Keratinocyte (primary cell): ENCODE results near the gene KBTBD4. TPM values are rescaled to one million over a fixed set of nuclear protein-coding genes. Genes with fewer than 3 reads are reported as not detected.
"Not testable (repeated sequence)": the region's sequence is repeated elsewhere in the genome, so short reads cannot be mapped to it uniquely, and the experiment has no call there.

Experiments
- DNase-seq: peaks from one replicate; pipeline ENCODE4 v3.0.0-alpha.2; 2011; ENCODE audit warnings: low read depth, missing footprints, low spot score
- FAIRE-seq: peaks from 2 replicates; lab custom pipeline; 2011; peaks lifted over from hg19 to GRCh38; lab: Jason Lieb, UNC
- H2AFZ ChIP-seq: 2 replicates; pipeline ENCODE4 v1.6.0; 2012; ENCODE audit warnings: low read length, control low read depth, inconsistent platforms; ENCODE audit not compliant: control insufficient read depth
- H3K27ac ChIP-seq: 2 replicates; pipeline ENCODE4 v1.5.1; 2011; ENCODE audit warnings: low read length; ENCODE audit not compliant: control insufficient read depth, insufficient read depth
- H3K27me3 ChIP-seq: 3 replicates; pipeline ENCODE4 v1.6.0; 2011; ENCODE audit warnings: low read length; ENCODE audit not compliant: control insufficient read depth, insufficient read depth; ENCODE audit errors: extremely low read depth
- H3K36me3 ChIP-seq, 2 experiments: 2 replicates in 1 of 2; 3 replicates in 1 of 2; pipeline ENCODE4 v1.5.1; 2011; ENCODE audit warnings: low read length in 2 of 2, mild to moderate bottlenecking in 1 of 2; ENCODE audit not compliant: control insufficient read depth in 2 of 2, insufficient read depth in 2 of 2; ENCODE audit errors: extremely low read depth in 1 of 2
- H3K4me1 ChIP-seq: 3 replicates; pipeline ENCODE4 v1.5.1; 2011; ENCODE audit warnings: low read length; ENCODE audit not compliant: control insufficient read depth, insufficient read depth; ENCODE audit errors: extremely low read depth
- H3K4me2 ChIP-seq: 3 replicates; pipeline ENCODE4 v1.6.0; 2011; ENCODE audit warnings: low read depth, low read length; ENCODE audit not compliant: control insufficient read depth, insufficient read depth; ENCODE audit errors: extremely low read depth
- H3K4me3 ChIP-seq, 3 experiments: fragments of 200-600 bp in 1 of 3; sonication (generic) in 1 of 3; 2 replicates in 2 of 3; 3 replicates in 1 of 3; pipeline ENCODE4 v1.5.1; 2011 to 2016; ENCODE audit warnings: low read length in 3 of 3, mild to moderate bottlenecking in 3 of 3, control low read depth in 2 of 3, inconsistent platforms in 1 of 3, low read depth in 1 of 3, mixed read lengths in 1 of 3, mixed run types in 1 of 3, moderate library complexity in 1 of 3; ENCODE audit not compliant: control insufficient read depth in 2 of 3, insufficient read depth in 2 of 3; ENCODE audit errors: extremely low read depth in 1 of 3
- H3K79me2 ChIP-seq: 2 replicates; pipeline ENCODE4 v1.6.0; 2012; ENCODE audit warnings: low read length; ENCODE audit not compliant: control insufficient read depth, insufficient read depth
- H3K9ac ChIP-seq: 3 replicates; pipeline ENCODE4 v1.6.0; 2011; ENCODE audit warnings: low read length; ENCODE audit not compliant: control insufficient read depth, insufficient read depth; ENCODE audit errors: extremely low read depth
- H3K9me1 ChIP-seq: 3 replicates; pipeline ENCODE4 v1.6.0; 2011; ENCODE audit warnings: low read length; ENCODE audit not compliant: control insufficient read depth, insufficient read depth; ENCODE audit errors: extremely low read depth
- H3K9me3 ChIP-seq: 2 replicates; pipeline ENCODE4 v1.5.1; 2012; ENCODE audit warnings: low read depth, low read length; ENCODE audit not compliant: control insufficient read depth
- H4K20me1 ChIP-seq: 3 replicates; pipeline ENCODE4 v1.6.0; 2011; ENCODE audit warnings: low read length; ENCODE audit not compliant: control insufficient read depth, insufficient read depth; ENCODE audit errors: extremely low read depth
- EZH2 ChIP-seq: IDR thresholded peaks from one replicate; pipeline ENCODE4 v1.6.1; 2012; ENCODE audit warnings: inconsistent platforms, mild to moderate bottlenecking, low read length, moderate library complexity
- dilution Hi-C: fragments of 300-500 bp; cut with MboI; formaldehyde crosslinking; loops from one replicate; pipeline ENCODE4 v1.7.0; 2020; ENCODE audit warnings: low sequenced_read_pairs; ENCODE audit not compliant: extremely low pct_ligation_motif_present
- polyA plus RNA-seq, 5 experiments: library from polyadenylated mRNA; depleted of rRNA in 3 of 5; stranded (reverse) in 3 of 5; stranded (forward) in 1 of 5; unstranded in 1 of 5; fragments of >200 nt; gene quantifications; 1 replicate in 1 of 5; 2 replicates in 3 of 5; 3 replicates in 1 of 5; pipeline versions ENCODE4 v1.2.1 to v1.2.3, GENCODE V29; 2011 to 2012; ENCODE audit warnings: missing spikeins in 2 of 5, low read depth in 1 of 5, low replicate concordance in 1 of 5
- TF ChIP-seq, protein P1 (sequence below), 3 experiments: IDR thresholded peaks in 1 of 3; conservative IDR thresholded peaks in 1 of 3; optimal IDR thresholded peaks in 1 of 3; 2 replicates in 2 of 3; 3 replicates in 1 of 3; pipeline versions ENCODE3 to v1.5.1; 2011; ENCODE audit warnings: low read length in 3 of 3, mild to moderate bottlenecking in 3 of 3, moderate library complexity in 2 of 3, control low read depth in 1 of 3, inconsistent platforms in 1 of 3; ENCODE audit not compliant: insufficient read depth in 2 of 3; ENCODE audit errors: extremely low read depth in 1 of 3

Gene KBTBD4
- polyA plus RNA-seq, 1 donor (not counting 4 experiments of a cell fraction or from before 2014, with no cell fraction given) = 15.4 TPM

DNA sequence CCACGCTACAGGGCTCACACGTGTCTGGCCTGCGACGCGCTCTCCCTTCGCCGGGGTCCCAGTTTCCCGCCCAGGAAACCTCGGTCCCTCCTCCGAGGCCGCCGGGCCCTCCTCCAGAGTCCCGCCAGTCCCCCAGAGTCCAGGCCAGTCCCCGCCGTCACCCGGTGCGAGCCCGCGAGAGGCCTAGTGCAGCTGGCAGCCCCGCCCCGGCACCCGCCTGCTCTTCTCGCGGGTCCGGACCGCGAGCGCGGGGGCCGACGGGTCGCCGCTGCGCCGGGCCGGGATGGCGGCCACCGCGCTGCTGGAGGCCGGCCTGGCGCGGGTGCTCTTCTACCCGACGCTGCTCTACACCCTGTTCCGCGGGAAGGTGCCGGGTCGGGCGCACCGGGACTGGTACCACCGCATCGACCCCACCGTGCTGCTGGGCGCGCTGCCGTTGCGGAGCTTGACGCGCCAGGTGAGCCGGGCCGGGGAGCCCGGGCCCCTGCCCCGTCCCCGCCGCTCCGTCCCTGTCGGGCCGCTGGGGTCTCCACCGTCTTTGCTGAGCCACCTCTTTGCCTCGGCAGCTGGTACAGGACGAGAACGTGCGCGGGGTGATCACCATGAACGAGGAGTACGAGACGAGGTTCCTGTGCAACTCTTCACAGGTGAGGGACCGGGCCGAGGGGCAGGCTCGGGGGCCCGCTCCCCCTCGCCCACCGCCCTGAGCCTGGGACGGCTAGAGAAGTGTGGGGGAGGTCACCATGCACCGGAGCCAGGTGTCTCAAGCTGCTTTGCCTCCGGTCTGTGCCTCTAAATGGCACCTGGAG, 13.2 kb downstream of the KBTBD4 start, which contains the start of gene PTPMT1:
Gene PTPMT1 (plus strand): TSS at position 260 of the 809 bp plus-strand sequence. CDS start 24 bp downstream, at position 284.
- FAIRE-seq (no peak), DNase-seq (no peak)
- dilution Hi-C loops = no loop called here
- Histone ChIP-seq H3K36me3 (peaks cover 2 to 5% of the 10 kb centered on the region in 2 experiments), H3K4me2 (peak within 1 kb of the TSS; percentile 89), H2AFZ (peak within 1 kb of the TSS; percentile 88), H3K4me1 (peaks cover 13% of the 10 kb centered on the region), H3K4me3 (peak within 1 kb of the TSS; percentile 91 to 95 (median 93)), H4K20me1 (peaks cover 4% of the 10 kb centered on the region), H3K27me3 (no peaks in the 10 kb centered on the region), H3K9me1 (no peaks in the 10 kb centered on the region), H3K9me3 (no peaks in the 10 kb centered on the region), H3K9ac (peak within 1 kb of the TSS; percentile 94), H3K79me2 (peaks cover 51% of the 10 kb centered on the region), H3K27ac (peak within 1 kb of the TSS; percentile 87)
- TF ChIP-seq, protein P1, sequence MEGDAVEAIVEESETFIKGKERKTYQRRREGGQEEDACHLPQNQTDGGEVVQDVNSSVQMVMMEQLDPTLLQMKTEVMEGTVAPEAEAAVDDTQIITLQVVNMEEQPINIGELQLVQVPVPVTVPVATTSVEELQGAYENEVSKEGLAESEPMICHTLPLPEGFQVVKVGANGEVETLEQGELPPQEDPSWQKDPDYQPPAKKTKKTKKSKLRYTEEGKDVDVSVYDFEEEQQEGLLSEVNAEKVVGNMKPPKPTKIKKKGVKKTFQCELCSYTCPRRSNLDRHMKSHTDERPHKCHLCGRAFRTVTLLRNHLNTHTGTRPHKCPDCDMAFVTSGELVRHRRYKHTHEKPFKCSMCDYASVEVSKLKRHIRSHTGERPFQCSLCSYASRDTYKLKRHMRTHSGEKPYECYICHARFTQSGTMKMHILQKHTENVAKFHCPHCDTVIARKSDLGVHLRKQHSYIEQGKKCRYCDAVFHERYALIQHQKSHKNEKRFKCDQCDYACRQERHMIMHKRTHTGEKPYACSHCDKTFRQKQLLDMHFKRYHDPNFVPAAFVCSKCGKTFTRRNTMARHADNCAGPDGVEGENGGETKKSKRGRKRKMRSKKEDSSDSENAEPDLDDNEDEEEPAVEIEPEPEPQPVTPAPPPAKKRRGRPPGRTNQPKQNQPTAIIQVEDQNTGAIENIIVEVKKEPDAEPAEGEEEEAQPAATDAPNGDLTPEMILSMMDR (optimal IDR thresholded peaks at IDR 0.05 in 1 of 3, IDR thresholded peaks at IDR 0.05 in 1 of 3, conservative IDR thresholded peaks at IDR 0.05 in 1 of 3; ENCODE audit: extremely low read depth in 1 of 3, insufficient read depth in 2 of 3, low read length in 3 of 3) = no peak
- TF ChIP-seq EZH2 = no peak

- H3K9me1 ChIP-seq = no peaks in the 10 kb centered on the region
- peak overlapping the region; percentile 87 for H3K27ac ChIP-seq
- H3K4me2 ChIP-seq = peak overlapping the region; percentile 89
- H2AFZ ChIP-seq = peak overlapping the region; percentile 84
- H3K27me3 ChIP-seq = no peaks in the 10 kb centered on the region
- no peaks in the 10 kb centered on the region for H3K9me3 ChIP-seq
- no peaks in the 10 kb centered on the region for H4K20me1 ChIP-seq
- dilution Hi-C loops = no loop called here
- H3K79me2 ChIP-seq = peaks cover 46% of the 10 kb centered on the region
- H3K36me3 ChIP-seq = peaks cover under 1 to 2% of the 10 kb centered on the region in 2 experiments
- TF ChIP-seq, protein P1 (optimal IDR thresholded peaks at IDR 0.05 in 1 of 3, IDR thresholded peaks at IDR 0.05 in 1 of 3, conservative IDR thresholded peaks at IDR 0.05 in 1 of 3; ENCODE audit: extremely low read depth in 1 of 3, insufficient read depth in 2 of 3, low read length in 3 of 3) = no peak
- no peak for TF ChIP-seq EZH2
- peak overlapping the region; percentile 91 to 95 (median 93) for H3K4me3 ChIP-seq
- FAIRE-seq (no peak), DNase-seq (no peak)
- H3K4me1 ChIP-seq = peaks cover 13% of the 10 kb centered on the region
- H3K9ac ChIP-seq = peak overlapping the region; percentile 94
Observed at GRCh38 chr11:47564933-47565339, 13.8 kb downstream of the KBTBD4 start.

- H3K27ac ChIP-seq, H3K27me3 ChIP-seq, FAIRE-seq, H4K20me1 ChIP-seq, DNase-seq, H3K4me3 ChIP-seq, H3K9me1 ChIP-seq, H3K9me3 ChIP-seq, H3K36me3 ChIP-seq, H2AFZ ChIP-seq, dilution Hi-C loops: not testable (repeated sequence)
- peaks cover 13% of the 10 kb centered on the region for H3K4me1 ChIP-seq
- peak overlapping the region; percentile 94 for H3K9ac ChIP-seq
- H3K79me2 ChIP-seq = peaks cover 40% of the 10 kb centered on the region
- H3K4me2 ChIP-seq = peak overlapping the region; percentile 89
Observed at GRCh38 chr11:47564366-47564765, 14.4 kb downstream of the KBTBD4 start.
